ENCODE data around the gene PRKD1.

DNA sequence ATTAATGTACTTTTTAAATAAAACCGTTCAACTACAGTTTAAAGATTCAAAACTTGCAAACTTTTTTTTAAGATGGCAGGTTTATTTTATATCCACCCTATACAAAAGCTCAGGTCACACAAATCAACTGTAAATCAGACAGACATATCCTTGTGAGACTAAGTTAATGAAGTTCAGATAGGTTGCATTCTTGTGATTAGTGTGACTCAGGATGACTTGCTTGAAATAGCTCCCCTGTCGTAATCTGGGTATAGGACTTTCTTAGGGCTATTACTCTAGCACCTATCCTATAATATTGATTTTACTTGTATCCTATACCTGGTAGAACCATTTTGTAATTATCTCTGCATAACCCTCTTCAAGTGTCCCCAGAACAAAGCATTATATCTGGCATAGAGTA is 9.5 kb upstream of the PRKD1 start:
- TF ChIP-seq POLR2A (IDR thresholded peaks at IDR 0.05; ENCODE audit: insufficient read depth in 1 of 2, low read depth in 2 of 2, low read length in 2 of 2) (no peak), YY1 (IDR thresholded peaks at IDR 0.05; ENCODE audit: insufficient read depth, insufficient replicate concordance, low read depth, low read length) (no peak), KDM5A (IDR thresholded peaks at IDR 0.05; ENCODE audit: borderline replicate concordance, low read length) (no peak), RBAK (CRISPR knock-in tag; IDR thresholded peaks at IDR 0.05) (no peak), SMC3 (IDR thresholded peaks at IDR 0.05; ENCODE audit: low read length) (no peak), PAWR (CRISPR knock-in tag; IDR thresholded peaks at IDR 0.05; ENCODE audit: borderline replicate concordance) (no peak), ZNF792 (CRISPR knock-in tag; IDR thresholded peaks at IDR 0.05) (no peak), CTCF (CRISPR knock-in tag; IDR thresholded peaks at IDR 0.05) (no peak), MTF2 (CRISPR knock-in tag; IDR thresholded peaks at IDR 0.05; ENCODE audit: borderline replicate concordance) (no peak), CREB1 (IDR thresholded peaks at IDR 0.05) (no peak), CREB1 (CRISPR knock-in tag; IDR thresholded peaks at IDR 0.05) (no peak)
- TF ChIP-seq, protein P1, sequence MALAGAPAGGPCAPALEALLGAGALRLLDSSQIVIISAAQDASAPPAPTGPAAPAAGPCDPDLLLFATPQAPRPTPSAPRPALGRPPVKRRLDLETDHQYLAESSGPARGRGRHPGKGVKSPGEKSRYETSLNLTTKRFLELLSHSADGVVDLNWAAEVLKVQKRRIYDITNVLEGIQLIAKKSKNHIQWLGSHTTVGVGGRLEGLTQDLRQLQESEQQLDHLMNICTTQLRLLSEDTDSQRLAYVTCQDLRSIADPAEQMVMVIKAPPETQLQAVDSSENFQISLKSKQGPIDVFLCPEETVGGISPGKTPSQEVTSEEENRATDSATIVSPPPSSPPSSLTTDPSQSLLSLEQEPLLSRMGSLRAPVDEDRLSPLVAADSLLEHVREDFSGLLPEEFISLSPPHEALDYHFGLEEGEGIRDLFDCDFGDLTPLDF (CRISPR knock-in tag; IDR thresholded peaks at IDR 0.05) = no peak

All from HepG2 (cell line).